ENCODE results near the gene UBE4A.

Gene UBE4A

GRCh38 chr11:118319337-118319707 is 40.1 kb upstream of the UBE4A start:
- H3K9ac ChIP-seq (ENCODE audit: low read depth, low read length), result no peak overlapping the region
- H3K36me3 ChIP-seq (ENCODE audit: control insufficient read depth, insufficient read depth, low read length), result no peaks in the 10 kb centered on the region
- H3K9me3 ChIP-seq (ENCODE audit: control insufficient read depth, insufficient read depth, low read length), result no peaks in the 10 kb centered on the region
- H3K4me1 ChIP-seq (ENCODE audit: control insufficient read depth, insufficient read depth, low read length), result peaks cover 26% of the 10 kb centered on the region
- H3K27ac ChIP-seq (ENCODE audit: low read depth, low read length), result no peak overlapping the region
- no peak overlapping the region for H3K4me3 ChIP-seq (ENCODE audit: low read depth, low read length)
- H3K27me3 ChIP-seq (ENCODE audit: control insufficient read depth, insufficient read depth, low read length), result peaks cover 11% of the 10 kb centered on the region; the same call in 1 of the 2 replicates

GRCh38 chr11:118320515-118320914 is 38.9 kb upstream of the UBE4A start:
- H3K4me3 ChIP-seq (ENCODE audit: low read depth, low read length), result no peak overlapping the region
- H3K4me1 ChIP-seq (ENCODE audit: control insufficient read depth, insufficient read depth, low read length), result peaks cover 18% of the 10 kb centered on the region
- no peak overlapping the region for H3K9ac ChIP-seq (ENCODE audit: low read depth, low read length)
- no peak overlapping the region for H3K27ac ChIP-seq (ENCODE audit: low read depth, low read length)
- H3K36me3 ChIP-seq (ENCODE audit: control insufficient read depth, insufficient read depth, low read length), result no peaks in the 10 kb centered on the region
- H3K9me3 ChIP-seq (ENCODE audit: control insufficient read depth, insufficient read depth, low read length), result no peaks in the 10 kb centered on the region
- peaks cover 11% of the 10 kb centered on the region; the same call in 1 of the 2 replicates for H3K27me3 ChIP-seq (ENCODE audit: control insufficient read depth, insufficient read depth, low read length)

DNA sequence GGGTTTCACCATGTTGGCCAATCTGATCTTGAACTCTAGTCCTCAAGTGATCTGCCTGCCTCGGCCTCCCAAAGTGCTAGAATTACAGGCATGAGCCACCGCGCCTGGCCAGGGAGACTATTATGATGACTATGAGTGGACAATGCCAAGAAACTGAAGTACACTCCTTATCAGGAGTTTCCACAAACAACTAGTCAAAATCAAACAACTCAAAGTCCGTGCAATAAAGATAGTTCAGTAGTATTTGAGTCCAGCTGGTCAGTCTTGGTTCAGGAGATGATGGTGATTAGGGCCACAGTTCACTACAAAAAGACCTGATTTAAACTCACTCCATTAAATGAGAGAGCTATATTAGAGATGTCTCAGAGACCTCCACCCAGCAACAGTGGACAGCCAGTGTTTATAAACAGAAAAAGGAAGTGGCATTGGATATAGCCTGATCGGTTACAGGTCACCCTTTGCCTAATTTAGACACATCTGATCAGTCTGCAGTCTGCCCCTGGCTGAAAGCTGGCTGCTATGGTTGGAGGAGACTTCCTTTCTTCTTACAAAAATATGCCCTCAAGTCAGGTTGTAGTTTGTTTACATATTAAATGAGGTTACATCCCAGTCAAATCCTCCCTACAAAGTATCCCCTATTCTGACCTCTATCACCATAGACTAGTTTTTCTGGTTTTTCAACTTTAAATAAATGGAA is 37.9 kb upstream of the UBE4A start:
- Histone ChIP-seq H3K4me1 (ENCODE audit: control insufficient read depth, insufficient read depth, low read length) (0 out of 2 replicates have a peak, but pooled peaks cover 11% of the 10 kb centered on the region), H3K9me3 (ENCODE audit: control insufficient read depth, insufficient read depth, low read length) (no peaks in the 10 kb centered on the region), H3K27ac (ENCODE audit: low read depth, low read length) (peak overlapping the region; percentile 20), H3K4me3 (ENCODE audit: low read depth, low read length) (no peak overlapping the region), H3K36me3 (ENCODE audit: control insufficient read depth, insufficient read depth, low read length) (no peaks in the 10 kb centered on the region), H3K9ac (ENCODE audit: low read depth, low read length) (no peak overlapping the region), H3K27me3 (ENCODE audit: control insufficient read depth, insufficient read depth, low read length) (peaks cover 5% of the 10 kb centered on the region; the same call in 1 of the 2 replicates)

- Histone ChIP-seq H3K9me3 (ENCODE audit: control insufficient read depth, insufficient read depth, low read length) (no peaks in the 10 kb centered on the region), H3K9ac (ENCODE audit: low read depth, low read length) (no peak overlapping the region), H3K27me3 (ENCODE audit: control insufficient read depth, insufficient read depth, low read length) (no peaks in the 10 kb centered on the region), H3K36me3 (ENCODE audit: control insufficient read depth, insufficient read depth, low read length) (no peaks in the 10 kb centered on the region), H3K4me3 (ENCODE audit: low read depth, low read length) (no peak overlapping the region), H3K4me1 (ENCODE audit: control insufficient read depth, insufficient read depth, low read length) (0 out of 2 replicates have a peak, but pooled peaks cover 5% of the 10 kb centered on the region), H3K27ac (ENCODE audit: low read depth, low read length) (no peak overlapping the region)
Measured at GRCh38 chr11:118322721-118323120, 36.7 kb upstream of the UBE4A start.

- Histone ChIP-seq H3K27me3 (ENCODE audit: control insufficient read depth, insufficient read depth, low read length) (no peaks in the 10 kb centered on the region), H3K4me3 (ENCODE audit: low read depth, low read length) (no peak overlapping the region), H3K9me3 (ENCODE audit: control insufficient read depth, insufficient read depth, low read length) (no peaks in the 10 kb centered on the region), H3K9ac (ENCODE audit: low read depth, low read length) (no peak overlapping the region), H3K36me3 (ENCODE audit: control insufficient read depth, insufficient read depth, low read length) (no peaks in the 10 kb centered on the region), H3K4me1 (ENCODE audit: control insufficient read depth, insufficient read depth, low read length) (0 out of 2 replicates have a peak, but pooled peaks cover 5% of the 10 kb centered on the region), H3K27ac (ENCODE audit: low read depth, low read length) (no peak overlapping the region)
Measured at GRCh38 chr11:118325283-118325682, 34.1 kb upstream of the UBE4A start.

DNA sequence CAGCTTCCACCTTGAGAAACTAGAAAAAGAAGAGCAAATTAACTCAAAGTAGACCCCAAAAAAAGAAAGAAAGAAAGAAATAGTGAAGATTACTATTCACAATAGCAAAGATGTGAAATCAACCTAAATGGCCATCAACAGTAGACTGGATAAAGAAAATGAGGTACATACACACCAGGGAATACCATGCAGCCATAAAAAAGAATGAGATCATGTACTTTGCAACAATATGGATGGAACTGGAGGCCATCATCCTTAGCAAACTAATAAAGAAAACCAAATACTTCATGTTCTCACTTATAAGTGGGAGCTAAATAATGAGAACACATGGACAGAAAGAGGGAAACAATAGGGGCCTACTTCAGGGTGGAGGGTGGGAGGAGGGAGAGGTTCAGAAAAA is 30.7 kb upstream of the UBE4A start:
- H3K9me3 ChIP-seq (ENCODE audit: control insufficient read depth, insufficient read depth, low read length), result no peaks in the 10 kb centered on the region

DNA sequence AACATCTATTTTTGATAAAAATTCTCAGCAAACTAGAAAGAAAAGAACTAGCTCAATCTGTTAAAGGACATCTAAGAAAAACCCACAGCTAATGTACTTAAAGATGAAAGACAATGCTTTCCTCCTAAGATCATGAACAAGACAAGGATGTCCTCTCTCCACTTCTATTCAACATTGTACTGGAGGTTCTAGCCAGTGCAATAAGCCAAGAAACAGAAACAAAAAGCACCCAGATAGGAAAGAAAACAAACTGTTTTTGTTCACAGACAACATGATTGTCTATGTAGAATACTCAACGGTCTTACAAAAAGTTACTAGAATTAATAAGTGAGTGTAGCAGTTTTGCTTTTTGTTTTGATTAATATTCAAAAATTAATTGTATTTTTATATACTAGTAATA is 24.7 kb upstream of the UBE4A start:
- no peaks in the 10 kb centered on the region for H3K4me1 ChIP-seq (ENCODE audit: control insufficient read depth, insufficient read depth, low read length)
- no peaks in the 10 kb centered on the region for H3K27me3 ChIP-seq (ENCODE audit: control insufficient read depth, insufficient read depth, low read length)
- H3K9ac ChIP-seq (ENCODE audit: low read depth, low read length), result no peak overlapping the region
- H3K27ac ChIP-seq (ENCODE audit: low read depth, low read length), result no peak overlapping the region
- no peaks in the 10 kb centered on the region for H3K36me3 ChIP-seq (ENCODE audit: control insufficient read depth, insufficient read depth, low read length)
- no peaks in the 10 kb centered on the region for H3K9me3 ChIP-seq (ENCODE audit: control insufficient read depth, insufficient read depth, low read length)
- no peak overlapping the region for H3K4me3 ChIP-seq (ENCODE audit: low read depth, low read length)

More for the DNA sequence above, 30.7 kb upstream of the UBE4A start:
- no peak overlapping the region for H3K27ac ChIP-seq (ENCODE audit: low read depth, low read length)
- H3K36me3 ChIP-seq (ENCODE audit: control insufficient read depth, insufficient read depth, low read length), result no peaks in the 10 kb centered on the region
- H3K4me1 ChIP-seq (ENCODE audit: control insufficient read depth, insufficient read depth, low read length), result no peaks in the 10 kb centered on the region
- no peaks in the 10 kb centered on the region for H3K27me3 ChIP-seq (ENCODE audit: control insufficient read depth, insufficient read depth, low read length)
- no peak overlapping the region for H3K4me3 ChIP-seq (ENCODE audit: low read depth, low read length)
- H3K9ac ChIP-seq (ENCODE audit: low read depth, low read length), result no peak overlapping the region

DNA sequence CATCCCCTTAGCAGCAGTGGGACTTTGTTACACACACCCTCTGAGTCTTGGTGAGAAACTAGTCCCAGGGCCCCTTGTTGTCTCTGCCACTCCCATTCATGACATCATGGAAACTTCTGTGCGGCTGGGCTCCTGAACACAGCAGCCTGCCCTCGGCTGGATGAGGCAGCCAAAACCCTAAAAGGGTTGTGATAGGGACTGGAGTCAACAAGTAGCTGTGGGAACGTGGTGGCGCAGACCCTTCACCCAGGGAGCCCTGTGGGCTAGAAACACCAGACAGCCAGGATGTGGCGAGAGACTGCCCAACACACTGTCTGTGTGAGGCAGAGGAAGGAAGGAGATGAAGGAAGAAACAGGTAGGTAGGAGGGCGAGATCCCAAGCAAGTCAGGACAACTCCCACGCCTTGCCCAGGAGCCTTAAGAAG is 20.8 kb upstream of the UBE4A start:
- Histone ChIP-seq H3K4me1 (ENCODE audit: control insufficient read depth, insufficient read depth, low read length) (no peaks in the 10 kb centered on the region), H3K9me3 (ENCODE audit: control insufficient read depth, insufficient read depth, low read length) (no peaks in the 10 kb centered on the region), H3K9ac (ENCODE audit: low read depth, low read length) (no peak overlapping the region), H3K27ac (ENCODE audit: low read depth, low read length) (no peak overlapping the region), H3K4me3 (ENCODE audit: low read depth, low read length) (no peak overlapping the region), H3K36me3 (ENCODE audit: control insufficient read depth, insufficient read depth, low read length) (no peaks in the 10 kb centered on the region), H3K27me3 (ENCODE audit: control insufficient read depth, insufficient read depth, low read length) (no peaks in the 10 kb centered on the region)

- Histone ChIP-seq H3K9ac (ENCODE audit: low read depth, low read length) (no peak overlapping the region), H3K4me3 (ENCODE audit: low read depth, low read length) (no peak overlapping the region), H3K4me1 (ENCODE audit: control insufficient read depth, insufficient read depth, low read length) (no peaks in the 10 kb centered on the region), H3K27me3 (ENCODE audit: control insufficient read depth, insufficient read depth, low read length) (no peaks in the 10 kb centered on the region), H3K9me3 (ENCODE audit: control insufficient read depth, insufficient read depth, low read length) (no peaks in the 10 kb centered on the region), H3K36me3 (ENCODE audit: control insufficient read depth, insufficient read depth, low read length) (no peaks in the 10 kb centered on the region), H3K27ac (ENCODE audit: low read depth, low read length) (no peak overlapping the region)
Measured at GRCh38 chr11:118339281-118339961, 20.0 kb upstream of the UBE4A start.

DNA sequence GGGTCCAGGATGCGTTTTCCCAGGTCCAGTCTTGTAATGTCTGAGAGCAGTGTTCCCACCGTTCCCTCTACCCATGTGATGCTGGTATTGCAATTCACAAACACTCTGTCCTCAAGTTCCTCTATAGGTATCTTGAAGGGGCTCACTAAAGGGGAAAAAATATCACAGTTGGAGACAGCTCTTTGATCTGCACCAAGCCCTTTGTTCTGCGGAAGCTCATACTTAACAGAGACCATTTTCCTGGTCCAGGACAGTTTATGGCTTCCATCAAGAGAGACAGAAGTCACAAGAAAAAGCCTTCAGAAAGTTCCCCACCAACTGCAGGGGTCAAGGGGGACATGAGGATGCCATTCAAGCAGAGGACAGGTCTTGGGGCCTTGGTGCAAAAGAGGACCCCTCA is 19.0 kb upstream of the UBE4A start:
- Histone ChIP-seq H3K4me3 (ENCODE audit: low read depth, low read length) (no peak overlapping the region), H3K27ac (ENCODE audit: low read depth, low read length) (no peak overlapping the region), H3K27me3 (ENCODE audit: control insufficient read depth, insufficient read depth, low read length) (no peaks in the 10 kb centered on the region), H3K9ac (ENCODE audit: low read depth, low read length) (no peak overlapping the region), H3K9me3 (ENCODE audit: control insufficient read depth, insufficient read depth, low read length) (no peaks in the 10 kb centered on the region), H3K36me3 (ENCODE audit: control insufficient read depth, insufficient read depth, low read length) (no peaks in the 10 kb centered on the region), H3K4me1 (ENCODE audit: control insufficient read depth, insufficient read depth, low read length) (no peaks in the 10 kb centered on the region)

GRCh38 chr11:118341261-118341660 is 18.1 kb upstream of the UBE4A start:
- Histone ChIP-seq H3K4me1 (ENCODE audit: control insufficient read depth, insufficient read depth, low read length) (no peaks in the 10 kb centered on the region), H3K9ac (ENCODE audit: low read depth, low read length) (no peak overlapping the region), H3K4me3 (ENCODE audit: low read depth, low read length) (no peak overlapping the region), H3K36me3 (ENCODE audit: control insufficient read depth, insufficient read depth, low read length) (no peaks in the 10 kb centered on the region), H3K9me3 (ENCODE audit: control insufficient read depth, insufficient read depth, low read length) (no peaks in the 10 kb centered on the region), H3K27ac (ENCODE audit: low read depth, low read length) (no peak overlapping the region), H3K27me3 (ENCODE audit: control insufficient read depth, insufficient read depth, low read length) (no peaks in the 10 kb centered on the region)
